HG02623 (cell line): ENCODE data around the gene TRIM16.
"Not testable (repeated sequence)": the region's sequence is repeated elsewhere in the genome, so short reads cannot be mapped to it uniquely, and the experiment has no call there.

Experiments used
- ATAC-seq: cut with Tn5 transposase; IDR thresholded peaks from one replicate; pipeline ENCODE4 v1.9.1; 2021; ENCODE audit warnings: moderate library complexity; ENCODE audit not compliant: unreplicated experiment

The TRIM16 gene

DNA sequence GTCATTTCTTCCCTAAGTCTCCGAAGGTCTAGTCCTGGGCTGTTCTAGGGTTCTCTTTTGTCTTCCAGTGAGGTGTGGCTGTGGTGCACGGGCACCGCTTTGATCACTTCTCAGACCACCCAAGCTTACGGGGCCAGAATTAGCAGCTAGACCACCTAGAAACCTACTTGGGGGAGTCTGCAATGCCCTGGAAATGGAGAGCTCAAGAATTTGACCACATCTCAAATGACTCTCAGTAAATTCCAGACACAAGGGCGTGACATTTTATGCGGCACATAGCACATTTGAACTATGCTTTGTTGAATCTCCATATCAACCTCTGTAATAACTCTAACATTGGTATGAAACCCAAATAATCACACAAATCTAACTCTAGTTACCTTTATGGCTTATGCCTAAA is 24.9 kb downstream of the TRIM16 start:
- ATAC-seq: no peak

DNA sequence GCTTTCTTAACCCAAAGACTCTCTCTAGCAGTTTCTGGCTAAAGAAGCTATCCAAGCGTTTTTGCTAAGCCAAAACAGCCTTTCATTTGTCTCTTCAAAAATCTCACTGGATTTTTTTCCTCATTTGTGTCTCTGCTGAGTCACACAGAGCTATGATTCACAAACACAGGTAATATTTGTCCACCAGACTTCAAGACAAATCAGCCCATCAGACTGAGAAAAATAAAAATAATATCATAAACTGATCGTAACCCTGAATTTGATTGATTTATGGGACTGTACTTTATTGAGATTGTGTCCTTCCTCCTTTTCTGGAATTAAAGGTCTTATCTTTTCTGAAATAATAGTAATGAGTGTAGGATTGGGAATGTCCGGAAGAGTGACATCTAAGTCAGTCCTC is 25.8 kb downstream of the TRIM16 start:
- no peak for ATAC-seq

DNA sequence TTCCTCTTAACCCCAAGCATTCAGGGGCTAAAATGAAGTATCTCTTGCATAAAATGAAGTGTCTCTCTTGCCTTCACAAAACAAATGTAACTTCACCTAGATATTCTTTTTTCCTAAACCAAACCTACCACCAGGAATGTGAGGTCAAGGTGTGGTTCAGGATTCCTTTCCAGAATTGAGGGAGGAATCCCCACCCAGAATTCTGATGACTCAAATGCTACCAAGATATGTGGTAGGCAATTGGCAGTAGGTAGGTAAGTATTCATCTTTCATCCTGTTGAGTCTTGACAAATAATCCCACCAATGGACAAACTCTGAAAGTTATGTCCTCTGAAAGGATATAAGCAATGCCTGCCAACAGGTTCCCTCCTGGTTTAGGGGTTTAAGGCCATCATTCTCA is 26.2 kb downstream of the TRIM16 start:
- no peak for ATAC-seq

DNA sequence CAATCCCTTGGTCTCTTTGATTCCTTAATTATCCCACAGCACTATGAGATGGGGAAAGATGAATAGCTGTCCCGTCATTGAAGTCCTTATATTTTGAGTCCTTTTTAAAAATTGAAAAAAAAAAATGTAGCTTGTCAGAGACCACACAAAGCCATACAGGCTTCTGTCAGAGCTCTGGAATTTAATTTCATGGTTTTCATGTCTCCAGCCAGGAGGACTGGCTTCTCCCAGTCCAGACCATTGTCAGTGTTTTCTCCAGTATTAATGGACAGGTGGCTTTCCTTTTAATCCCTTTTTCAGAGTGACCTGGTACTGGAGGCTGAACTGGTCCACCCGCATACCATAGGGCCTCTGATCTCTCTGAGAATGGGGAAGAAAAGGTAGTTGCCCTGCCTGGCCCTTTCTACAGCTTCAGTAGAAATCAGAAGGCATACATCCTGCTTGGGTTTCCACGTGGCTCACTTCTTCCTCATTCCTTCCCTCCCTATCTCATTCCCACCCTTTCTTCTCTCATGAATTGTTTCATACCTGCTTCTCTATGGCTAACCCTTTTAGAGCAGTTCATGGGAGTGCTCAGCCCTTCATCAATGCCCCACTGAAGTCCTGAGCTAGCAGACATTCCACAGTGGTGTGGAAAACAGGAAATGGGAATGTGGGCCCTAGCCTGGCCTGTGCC is 29.1 kb downstream of the TRIM16 start:
- ATAC-seq: no peak

DNA sequence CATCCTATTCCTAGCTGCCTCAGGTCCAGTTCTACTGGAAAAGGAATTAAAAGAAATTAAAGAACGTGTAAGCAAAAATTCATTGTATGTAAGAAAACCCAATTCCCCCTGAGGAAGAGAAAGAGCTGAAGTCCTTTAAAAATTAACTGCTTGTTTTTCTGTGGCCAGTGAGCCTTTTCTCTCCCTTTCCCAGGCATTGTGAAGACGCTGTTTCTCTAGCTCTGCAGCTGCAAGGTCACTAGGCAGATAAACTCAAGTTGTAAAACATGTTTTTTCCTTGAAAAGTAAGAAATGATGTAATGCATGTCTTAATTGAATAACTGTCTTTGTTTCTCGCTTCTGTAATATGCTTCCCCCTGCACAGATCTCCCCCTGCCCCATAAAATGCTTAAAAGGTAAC is 29.7 kb downstream of the TRIM16 start:
- not testable (repeated sequence) for ATAC-seq

DNA sequence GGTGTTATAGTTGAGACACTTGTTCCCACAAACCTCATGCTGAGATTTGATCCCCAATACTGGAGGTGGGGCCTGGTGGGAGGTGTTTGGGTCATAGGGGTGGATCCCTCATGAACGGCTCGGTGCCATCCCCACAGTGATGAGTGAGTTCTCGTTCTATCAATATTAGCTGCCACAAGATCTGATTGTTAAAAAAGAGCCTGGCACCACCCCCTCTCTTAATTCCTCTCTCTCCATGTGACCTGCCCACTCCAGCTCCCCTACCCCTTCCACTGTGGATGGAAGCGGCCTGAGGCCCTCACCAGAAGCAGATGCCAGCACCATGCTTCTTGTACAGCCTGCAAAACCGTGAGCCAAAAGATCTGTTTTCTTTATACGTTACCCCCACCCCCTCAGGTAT is 31.2 kb downstream of the TRIM16 start:
- no peak for ATAC-seq

DNA sequence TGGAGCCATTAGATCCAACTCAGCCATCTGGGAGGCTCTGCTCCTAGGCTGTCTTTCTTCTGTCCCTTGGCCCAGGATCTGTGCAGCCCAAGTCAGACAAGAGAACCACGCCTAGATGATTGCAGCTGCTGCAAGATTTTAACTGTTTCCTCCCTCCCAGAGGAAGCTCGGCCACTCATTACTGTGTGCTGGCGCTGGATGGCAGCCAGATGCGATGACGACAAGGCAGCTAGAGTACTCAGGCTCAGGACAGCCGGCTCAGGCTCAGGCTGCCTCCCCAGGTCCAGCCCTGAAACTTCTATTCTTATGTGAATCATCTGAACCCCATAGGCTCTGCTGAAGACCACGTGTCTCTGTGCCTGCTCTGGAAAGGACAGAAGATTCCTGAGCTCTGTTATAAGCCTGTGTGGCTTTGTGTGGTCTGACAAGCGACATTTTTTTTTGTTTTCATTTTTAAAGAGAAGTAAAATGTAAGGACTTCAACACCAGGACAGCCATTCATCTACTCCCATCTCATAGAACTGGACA is 32.5 kb downstream of the TRIM16 start:
- ATAC-seq: peak; percentile 72

DNA sequence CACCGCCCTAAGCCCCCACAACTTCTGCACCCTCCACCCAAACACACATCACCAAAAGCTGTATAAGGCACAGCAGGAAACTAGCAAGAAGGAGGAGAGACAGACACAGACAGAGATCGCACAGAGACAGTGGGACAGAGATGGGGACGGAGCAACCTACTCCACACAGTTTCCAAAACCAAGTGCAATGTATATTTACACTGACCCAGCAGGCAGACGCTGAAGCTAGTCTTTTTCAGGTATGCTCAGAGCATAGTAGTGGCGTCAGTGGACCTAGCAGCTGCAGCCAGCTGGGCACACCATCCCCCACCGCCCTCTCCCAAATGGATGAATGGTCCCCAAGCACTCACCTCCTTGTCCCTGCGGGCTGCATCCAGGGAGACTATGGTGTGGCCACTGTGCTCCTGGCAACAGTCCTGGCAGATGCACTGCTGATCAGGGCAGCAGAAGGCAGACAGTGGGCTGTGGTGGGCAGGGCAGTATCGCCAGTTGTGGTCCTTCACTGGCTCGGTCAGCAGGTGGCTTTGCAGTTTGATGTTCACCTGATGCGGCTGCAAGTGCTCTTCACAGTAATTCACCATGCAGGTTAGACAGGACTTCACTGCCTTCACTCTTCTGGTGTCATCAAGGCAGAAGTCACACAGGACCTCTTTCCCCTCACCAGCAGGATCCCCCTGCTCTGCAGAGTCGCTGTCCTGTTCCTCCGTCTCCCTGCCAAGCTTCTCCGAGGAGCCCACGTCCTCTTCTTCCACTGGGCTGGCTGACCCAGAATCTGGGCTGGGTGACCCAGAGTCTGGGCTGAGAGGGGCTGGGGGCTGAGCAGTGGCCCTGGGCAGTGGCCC is 33.1 kb downstream of the TRIM16 start:
- no peak for ATAC-seq

DNA sequence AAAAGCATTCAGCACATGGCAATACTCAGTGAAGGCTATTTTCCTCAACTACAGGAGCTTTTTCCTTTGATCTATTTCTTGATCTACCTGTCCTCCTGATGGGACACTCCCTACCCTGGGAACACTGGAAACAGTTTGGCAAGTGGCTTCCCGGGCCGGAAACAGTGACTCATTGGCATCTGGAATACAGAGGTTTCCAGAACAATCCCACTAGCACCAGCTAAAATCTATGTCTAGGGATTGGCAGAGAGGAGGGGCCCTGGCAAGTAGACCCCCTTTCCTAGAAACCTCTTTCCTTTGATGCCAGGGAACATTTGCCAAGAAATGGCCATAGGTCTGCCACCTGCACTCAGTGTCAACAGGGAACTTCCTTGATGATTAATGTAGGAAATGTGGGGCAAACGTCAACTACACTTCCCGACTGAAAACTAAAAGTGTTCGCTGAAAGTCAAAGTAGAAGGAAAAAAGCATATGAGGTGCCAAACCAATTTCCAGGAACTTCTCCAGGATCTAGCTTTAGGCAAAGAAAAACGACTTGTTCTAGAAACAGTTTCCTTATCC is 34.2 kb downstream of the TRIM16 start:
- ATAC-seq: no peak

DNA sequence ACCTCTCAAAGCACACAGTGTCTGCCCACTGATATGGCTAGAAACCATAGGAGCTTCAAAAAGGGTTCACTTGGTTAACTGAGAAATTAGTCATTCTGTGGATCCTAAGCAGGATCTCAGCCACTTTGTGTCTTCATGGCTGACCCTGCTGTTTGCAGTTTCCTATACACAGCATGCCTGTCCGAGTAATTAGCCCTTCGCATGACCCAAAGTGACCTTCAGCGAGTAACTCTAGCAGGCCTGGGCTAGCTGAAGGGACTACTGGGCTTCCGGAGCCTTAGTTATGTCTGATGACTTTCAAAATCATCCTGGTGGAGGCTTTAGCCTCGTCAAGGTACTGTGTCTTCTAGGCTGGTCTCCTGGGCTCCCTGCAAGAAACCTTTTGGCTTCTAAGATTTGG is 35.7 kb downstream of the TRIM16 start:
- no peak for ATAC-seq

DNA sequence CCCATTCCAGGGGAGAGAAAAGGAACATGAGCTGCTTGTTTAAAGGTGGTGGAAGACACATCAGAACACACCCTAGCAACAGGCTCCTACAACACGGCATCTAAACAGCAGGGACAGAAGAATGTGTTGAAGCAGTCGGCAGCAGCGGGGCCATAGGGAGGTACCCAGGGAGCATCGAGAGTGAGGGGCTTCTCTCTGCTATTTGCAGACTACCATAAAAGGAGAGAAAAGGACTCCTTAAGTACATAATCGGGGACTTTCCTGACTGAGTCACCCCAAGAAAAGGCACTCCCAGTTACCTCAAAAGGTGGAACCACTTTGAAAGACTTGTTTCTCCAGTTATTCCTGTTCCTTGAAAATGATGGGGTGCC is 38.2 kb downstream of the TRIM16 start:
- not testable (repeated sequence) for ATAC-seq

DNA sequence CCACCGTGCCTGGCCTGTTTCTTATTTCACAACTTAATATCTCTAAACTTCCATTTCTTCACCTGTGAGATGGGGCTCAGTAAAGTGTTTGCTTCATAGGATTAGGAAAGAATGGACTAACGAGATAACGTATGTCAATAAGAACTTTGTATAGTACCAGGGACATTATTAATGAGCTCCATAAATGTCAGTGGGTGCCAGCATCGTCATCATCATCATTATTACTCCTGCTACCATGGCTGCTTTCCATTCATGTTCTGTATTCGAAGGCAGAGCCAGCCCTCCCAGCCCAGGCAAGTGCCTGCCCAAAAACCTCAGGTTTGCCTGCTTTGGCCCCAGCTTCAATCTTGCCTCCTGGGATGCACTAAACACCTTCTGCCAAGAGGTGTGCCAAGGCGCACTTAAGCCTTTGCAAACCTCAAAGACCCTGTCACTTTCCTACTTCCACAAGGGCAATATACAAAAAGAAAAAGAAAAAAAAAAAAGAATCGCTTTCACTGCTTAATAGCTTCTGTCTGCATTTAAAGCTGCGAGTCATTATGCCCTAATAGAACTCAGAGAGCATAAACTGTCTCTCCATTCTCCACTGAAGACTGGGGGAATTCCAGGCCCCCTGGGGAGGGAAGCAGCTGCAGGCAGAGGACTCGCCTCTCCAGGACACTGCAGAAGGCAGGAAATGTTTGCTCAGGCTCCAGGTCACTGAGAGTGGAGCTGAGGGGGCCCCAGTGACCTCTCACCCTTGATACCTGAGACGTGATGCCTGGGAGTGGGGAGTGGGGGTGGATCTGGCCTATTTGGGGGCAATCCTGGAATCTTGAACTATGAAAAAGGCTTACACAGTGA is 38.8 kb downstream of the TRIM16 start:
- not testable (repeated sequence) for ATAC-seq

DNA sequence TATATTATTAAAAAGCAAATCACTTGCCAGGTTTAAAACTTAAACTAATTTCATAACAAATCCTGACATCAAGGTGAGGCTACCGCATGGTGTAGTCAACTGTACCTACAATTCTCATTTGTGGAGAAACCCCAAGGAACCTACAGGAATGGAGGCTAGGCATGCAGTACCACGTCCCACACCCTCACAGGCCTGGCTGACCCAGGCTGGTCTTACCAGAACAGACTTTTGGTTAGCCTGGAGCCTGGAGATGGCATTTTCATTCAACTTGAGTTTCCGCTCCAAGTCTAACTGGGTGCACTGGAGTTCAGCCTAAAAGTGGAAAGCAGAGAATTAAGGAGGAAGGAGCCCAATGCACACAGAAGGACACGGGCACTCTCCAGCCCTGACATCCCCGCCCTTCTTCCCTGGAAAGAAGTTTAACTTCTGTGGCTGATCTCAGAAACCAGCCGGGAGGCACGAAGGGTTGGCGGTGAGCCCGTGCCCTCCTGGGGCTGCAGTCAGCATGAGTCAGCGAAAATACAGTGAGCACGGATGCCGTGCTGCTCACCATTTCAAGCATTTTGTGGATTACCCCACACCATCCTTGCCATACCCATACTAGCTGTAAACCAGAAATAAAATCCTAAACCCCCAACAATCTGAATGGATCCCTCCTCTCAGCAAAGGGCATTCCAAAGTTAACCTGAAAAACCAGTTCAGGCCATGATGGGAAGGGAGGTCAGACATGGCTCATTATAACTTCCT is 41.4 kb downstream of the TRIM16 start:
- not testable (repeated sequence) for ATAC-seq

DNA sequence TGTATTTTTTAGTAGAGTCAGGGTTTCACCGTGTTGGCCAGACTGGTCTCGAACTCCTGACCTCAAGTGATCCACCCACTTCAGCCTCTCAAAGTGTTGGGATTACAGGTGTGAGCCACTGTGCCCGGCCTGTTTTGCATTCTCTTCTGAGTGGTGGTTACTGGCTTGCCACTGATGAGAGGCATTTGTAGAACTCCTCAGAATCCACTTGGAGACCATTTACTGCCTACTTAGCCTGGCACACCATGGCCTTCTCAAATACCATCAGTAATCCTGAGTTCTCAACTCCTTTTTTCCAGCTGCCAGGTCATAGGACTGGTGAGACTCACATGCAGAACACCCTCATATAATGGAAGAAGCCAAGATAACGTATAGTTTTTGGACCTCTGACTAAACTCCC is 42.1 kb downstream of the TRIM16 start:
- ATAC-seq: not testable (repeated sequence)

DNA sequence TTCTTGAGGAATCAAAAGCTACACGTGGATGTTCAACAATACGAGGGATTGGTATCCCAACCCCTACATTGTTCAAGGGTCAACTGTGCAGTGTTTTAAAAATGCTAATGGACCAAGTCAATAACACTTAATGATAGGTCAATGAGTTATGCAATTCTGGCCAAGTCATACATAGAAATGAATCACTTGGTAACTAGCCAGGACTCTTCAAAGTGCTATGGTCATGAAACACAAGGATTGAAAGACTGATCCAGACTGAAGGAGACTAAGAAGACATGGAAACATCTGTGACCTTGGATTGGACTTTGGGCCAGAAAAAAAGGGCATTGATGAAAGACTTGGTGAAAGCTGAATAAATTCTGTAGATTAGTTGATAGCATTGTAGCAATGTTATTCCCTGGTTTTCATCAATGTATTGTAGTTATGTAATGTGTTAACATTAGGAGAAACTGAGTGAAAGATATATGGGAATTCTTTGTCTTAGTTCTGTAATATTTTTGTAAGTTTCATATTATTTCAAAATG is 53.1 kb downstream of the TRIM16 start:
- ATAC-seq: not testable (repeated sequence)

DNA sequence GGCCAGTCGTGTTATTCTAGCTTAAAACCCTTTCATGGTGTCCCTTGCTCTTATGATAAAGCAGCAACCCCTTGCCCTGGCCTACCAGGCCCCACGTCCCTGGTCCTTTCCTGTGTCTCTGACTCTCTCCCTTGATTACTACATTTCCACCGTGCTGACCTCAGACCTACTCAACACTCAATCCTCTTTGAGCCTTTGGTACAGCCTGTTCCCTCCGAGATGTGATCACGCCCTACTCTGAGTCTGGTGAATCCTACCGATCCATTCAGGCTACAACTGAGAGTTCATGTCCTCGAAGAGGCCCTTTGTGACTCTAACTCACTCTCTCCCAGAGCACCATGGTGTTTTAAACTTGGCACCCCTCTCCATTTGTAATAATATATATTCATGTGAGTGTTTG is 54.1 kb downstream of the TRIM16 start:
- ATAC-seq: not testable (repeated sequence)

DNA sequence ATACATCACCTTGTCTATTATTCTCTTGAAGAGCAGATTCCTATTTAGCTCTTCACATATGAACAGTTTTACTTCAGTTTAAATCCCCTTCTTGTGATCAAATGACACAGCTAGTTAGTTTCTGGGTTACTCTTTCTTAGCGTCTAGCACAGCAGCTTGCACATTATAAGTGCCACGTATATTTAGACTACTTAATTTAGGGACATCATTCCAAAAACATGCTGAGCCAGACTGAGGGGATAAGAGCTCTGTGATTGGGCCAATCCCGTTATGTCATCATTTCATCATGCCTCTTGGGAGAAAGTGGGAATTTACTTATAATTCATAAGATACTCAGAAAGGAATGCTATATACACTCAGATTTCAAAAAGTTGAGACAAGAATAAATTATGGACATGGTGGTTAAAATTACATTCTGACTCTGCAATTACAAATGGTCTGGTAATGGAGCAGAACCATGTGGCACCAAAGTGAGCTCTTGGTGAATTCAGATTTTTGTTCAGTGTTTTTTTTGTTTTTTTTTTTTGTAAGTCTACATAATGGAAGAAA is 60.4 kb downstream of the TRIM16 start:
- ATAC-seq: not testable (repeated sequence)

DNA sequence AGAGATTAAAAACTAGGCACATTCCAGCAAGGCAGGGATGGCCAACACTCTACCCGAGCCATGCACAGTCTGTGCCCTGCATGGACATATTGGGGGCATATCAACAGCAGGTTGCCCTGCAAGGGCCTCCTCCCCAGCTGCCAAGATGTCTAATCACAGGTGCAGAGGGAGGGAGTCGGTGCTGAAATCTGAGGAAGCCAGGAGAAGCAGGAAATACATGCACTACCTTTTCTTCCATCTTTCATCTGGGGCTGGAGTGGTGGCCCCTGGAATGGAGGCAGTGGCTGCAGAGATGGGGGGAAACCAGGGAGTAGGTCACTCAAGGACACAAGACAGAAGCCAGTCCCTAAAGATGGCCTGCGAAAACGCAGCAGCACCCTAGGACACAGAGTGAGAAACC is 60.9 kb downstream of the TRIM16 start:
- not testable (repeated sequence) for ATAC-seq

DNA sequence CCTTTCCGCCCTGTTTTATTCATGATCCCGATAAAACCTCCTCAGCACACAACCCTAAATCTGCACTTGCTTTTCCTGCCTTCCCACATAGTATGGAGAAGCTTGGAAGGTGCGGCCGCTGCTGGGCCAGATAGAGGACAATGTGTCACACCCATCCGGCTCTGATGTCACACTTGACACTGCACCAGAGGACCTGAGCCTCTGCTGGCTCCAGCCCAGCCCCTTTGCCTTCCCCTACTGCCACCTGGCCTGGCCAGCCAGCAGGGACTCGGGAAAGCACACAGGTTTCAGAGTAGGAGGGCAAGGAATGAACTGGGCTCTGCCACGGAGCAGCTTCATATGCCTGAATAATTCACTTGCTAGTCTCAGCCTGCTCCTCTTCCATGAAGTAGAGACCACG is 62.0 kb downstream of the TRIM16 start:
- ATAC-seq: not testable (repeated sequence)
